Activated naive CD4-positive, alpha-beta T cell treated with anti-CD3 and anti-CD28 coated beads, Interleukin-2, amount 50 U/mL, for 72 hours (primary cell): Measurements from ENCODE around the gene FBXL7. TPM values are rescaled to one million over a fixed set of nuclear protein-coding genes. Genes with fewer than 3 reads are reported as not detected.

Experiments
- ATAC-seq, 2 donors: fragments of 150-1000 bp; cut with Tn5 transposase; 2 replicates each; pipeline ENCODE4 v1.10.0; 2021; ENCODE audit warnings: mild to moderate bottlenecking in 2 of 2, moderate library complexity in 2 of 2
- DNase-seq, 2 donors: peaks; one replicate each; pipeline ENCODE4 v3.0.0; 2021 to 2022; ENCODE audit warnings: low spot score in 2 of 2
- H3K27ac Mint-ChIP-seq, 2 donors: one replicate each; pipeline ENCODE4 v1.8.0; 2022; ENCODE audit warnings: mild to moderate bottlenecking in 2 of 2, mixed read lengths in 2 of 2
- H3K36me3 Mint-ChIP-seq, 2 donors: one replicate each; pipeline ENCODE4 v1.8.0; 2022; ENCODE audit warnings: mixed read lengths in 2 of 2
- H3K9me3 Mint-ChIP-seq, 2 donors: one replicate each; pipeline ENCODE4 v1.8.0; 2022; ENCODE audit warnings: mixed read lengths in 2 of 2
- total RNA-seq, 2 donors: library from RNA; stranded (reverse); gene quantifications; one replicate each; pipeline ENCODE4 v1.2.3, GENCODE V29; 2022

FBXL7 gene
- total RNA-seq, 2 donors from 2014 or later, result not detected

- no peak for ATAC-seq
- H3K36me3 Mint-ChIP-seq, result no peaks in the 10 kb centered on the region
Measured at GRCh38 chr5:15887093-15887492, 387.1 kb downstream of the FBXL7 start.

DNA sequence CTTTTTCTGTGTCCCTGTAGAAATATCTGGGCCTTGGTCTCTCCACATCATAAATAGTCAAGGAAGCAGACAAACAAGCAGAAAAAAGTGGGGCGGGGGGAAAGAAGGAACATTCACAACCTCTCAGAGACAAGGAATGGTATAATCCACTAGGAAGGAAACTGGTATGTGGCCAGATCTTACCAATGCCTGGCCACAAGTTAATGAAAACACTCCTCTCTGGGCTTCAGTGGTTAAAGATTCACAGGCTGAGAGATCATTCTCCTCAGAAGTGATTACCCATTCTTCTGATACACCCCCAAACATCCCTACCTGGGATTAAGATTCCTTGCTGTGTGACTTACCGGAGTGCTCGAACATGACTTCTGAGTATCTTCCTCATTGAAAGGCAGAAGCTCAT, 389.0 kb downstream of the FBXL7 start:
- ATAC-seq (no peak), DNase-seq (no peak)
- H3K9me3 Mint-ChIP-seq, result peaks cover 3 to 11% of the 10 kb centered on the region in 2 donors
- no peaks in the 10 kb centered on the region for H3K36me3 Mint-ChIP-seq
- H3K27ac Mint-ChIP-seq, result no peak overlapping the region

More at GRCh38 chr5:15887093-15887492, 387.1 kb downstream of the FBXL7 start:
- H3K9me3 Mint-ChIP-seq, result peaks cover 3 to 11% of the 10 kb centered on the region in 2 donors
- H3K27ac Mint-ChIP-seq, result no peak overlapping the region
- no peak for DNase-seq

DNA sequence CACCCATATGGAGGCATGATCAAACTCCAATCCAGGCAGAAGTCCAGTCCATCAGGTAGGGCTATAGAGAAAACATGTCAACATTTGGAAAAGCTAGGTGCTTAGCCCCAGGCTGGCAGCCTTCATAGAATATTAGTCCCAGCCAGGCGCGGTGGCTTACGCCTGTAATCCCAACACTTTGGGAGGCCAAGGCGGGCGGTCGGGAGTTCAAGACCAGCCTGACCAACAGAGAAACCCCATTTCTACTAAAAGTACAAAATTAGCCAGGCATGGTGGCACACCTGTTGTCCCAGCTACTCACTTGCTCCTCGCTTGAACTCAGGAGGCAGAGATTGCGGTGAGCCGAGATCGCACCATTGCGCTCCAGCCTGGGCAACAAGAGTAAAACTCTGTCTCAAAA, 393.9 kb downstream of the FBXL7 start:
- H3K9me3 Mint-ChIP-seq, result peaks cover 0 to 13% of the 10 kb centered on the region in 2 donors
- H3K27ac Mint-ChIP-seq, result no peak overlapping the region
- H3K36me3 Mint-ChIP-seq, result no peaks in the 10 kb centered on the region
- ATAC-seq (no peak), DNase-seq (no peak)

GRCh38 chr5:15897656-15898055, 397.7 kb downstream of the FBXL7 start:
- no peaks in the 10 kb centered on the region for H3K36me3 Mint-ChIP-seq
- no peak for ATAC-seq

DNA sequence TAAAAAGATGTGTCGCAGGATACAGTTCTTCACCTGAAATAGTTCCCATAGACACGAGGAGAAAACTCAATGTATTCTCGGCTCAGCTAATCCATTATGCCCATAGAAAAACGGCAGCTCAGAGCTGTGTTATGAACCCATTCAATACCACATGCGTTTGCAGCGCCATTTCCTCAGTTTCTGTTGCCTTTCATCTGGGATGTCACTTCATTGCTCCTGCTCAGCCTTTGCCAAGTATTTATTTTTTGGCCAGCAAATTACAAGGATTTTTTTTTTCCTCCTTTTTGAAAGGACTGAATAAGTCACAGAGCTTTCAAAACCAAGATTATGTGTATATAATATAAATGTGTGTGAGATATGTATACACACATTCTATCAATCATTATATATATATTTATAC, 398.7 kb downstream of the FBXL7 start:
- no peak for DNase-seq
- peaks cover 3 to 6% of the 10 kb centered on the region in 2 donors for H3K9me3 Mint-ChIP-seq
- no peak overlapping the region for H3K27ac Mint-ChIP-seq
- ATAC-seq, result no peak
- no peaks in the 10 kb centered on the region for H3K36me3 Mint-ChIP-seq

More at GRCh38 chr5:15897656-15898055, 397.7 kb downstream of the FBXL7 start:
- Mint-ChIP-seq H3K9me3 (peaks cover 3 to 6% of the 10 kb centered on the region in 2 donors), H3K27ac (no peak overlapping the region)
- DNase-seq, result no peak

GRCh38 chr5:15899481-15899880, 399.5 kb downstream of the FBXL7 start:
- Mint-ChIP-seq H3K9me3 (peaks cover 3 to 6% of the 10 kb centered on the region in 2 donors), H3K36me3 (no peaks in the 10 kb centered on the region), H3K27ac (no peak overlapping the region)
- no peak for ATAC-seq
- no peak for DNase-seq

GRCh38 chr5:15901151-15901550, 401.2 kb downstream of the FBXL7 start:
- Mint-ChIP-seq H3K36me3 (no peaks in the 10 kb centered on the region), H3K27ac (no peak overlapping the region), H3K9me3 (peaks cover 3 to 6% of the 10 kb centered on the region in 2 donors)
- no peak for DNase-seq
- ATAC-seq, result no peak

DNA sequence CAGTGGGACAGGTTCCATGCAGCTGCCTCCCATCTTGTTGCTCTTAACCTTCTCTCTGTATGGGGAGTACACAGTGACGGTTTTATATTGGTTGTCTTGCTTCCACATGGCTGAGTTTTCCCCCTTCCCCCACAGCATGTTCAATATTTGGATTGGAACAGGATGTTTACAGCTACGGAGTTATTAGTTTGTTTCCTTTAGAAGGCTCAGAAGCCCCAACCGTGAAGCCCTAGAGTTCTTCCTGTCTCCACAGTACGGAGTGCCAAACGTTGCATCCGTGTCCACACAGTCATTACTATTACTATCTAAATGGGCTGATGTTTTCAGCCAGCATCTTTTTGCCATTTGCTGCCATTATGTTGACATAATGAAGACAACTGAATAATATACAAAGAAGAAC, 402.1 kb downstream of the FBXL7 start:
- DNase-seq (no peak), ATAC-seq (no peak)
- H3K36me3 Mint-ChIP-seq, result no peaks in the 10 kb centered on the region
- peaks cover 3 to 6% of the 10 kb centered on the region in 2 donors for H3K9me3 Mint-ChIP-seq
- no peak overlapping the region for H3K27ac Mint-ChIP-seq

GRCh38 chr5:15904899-15905830, 405.2 kb downstream of the FBXL7 start:
- DNase-seq (no peak), ATAC-seq (no peak)
- Mint-ChIP-seq H3K9me3 (peaks cover 0 to 3% of the 10 kb centered on the region in 2 donors), H3K36me3 (no peaks in the 10 kb centered on the region), H3K27ac (no peak overlapping the region)

GRCh38 chr5:15914638-15915037, 414.7 kb downstream of the FBXL7 start:
- no peak overlapping the region for H3K27ac Mint-ChIP-seq
- H3K9me3 Mint-ChIP-seq, result peaks cover 4 to 6% of the 10 kb centered on the region in 2 donors
- H3K36me3 Mint-ChIP-seq, result no peaks in the 10 kb centered on the region
- no peak for ATAC-seq
- DNase-seq, result no peak

DNA sequence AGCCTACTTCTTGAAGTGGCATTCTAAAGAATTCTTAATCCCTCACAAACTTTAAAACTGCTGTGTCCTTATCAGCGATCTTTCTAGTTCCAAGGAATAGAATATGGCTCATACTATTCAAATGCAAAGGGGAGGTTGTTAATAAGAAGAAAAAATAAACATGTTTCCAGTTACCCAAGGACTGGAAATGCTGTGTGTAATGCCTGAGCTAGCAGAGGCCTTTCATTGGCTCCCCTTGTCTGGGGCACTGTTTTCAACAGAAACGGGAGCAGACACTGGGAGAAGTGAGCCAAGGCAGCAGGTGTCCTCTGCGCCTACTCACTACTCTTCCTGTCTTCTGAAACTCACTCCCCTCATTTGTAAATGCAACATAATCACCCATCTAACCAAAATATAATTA, 426.6 kb downstream of the FBXL7 start:
- Mint-ChIP-seq H3K9me3 (no peaks in the 10 kb centered on the region), H3K36me3 (no peaks in the 10 kb centered on the region), H3K27ac (no peak overlapping the region)
- ATAC-seq (no peak), DNase-seq (no peak)

- no peaks in the 10 kb centered on the region for H3K36me3 Mint-ChIP-seq
Measured at GRCh38 chr5:15927710-15928380, 427.9 kb downstream of the FBXL7 start.

DNA sequence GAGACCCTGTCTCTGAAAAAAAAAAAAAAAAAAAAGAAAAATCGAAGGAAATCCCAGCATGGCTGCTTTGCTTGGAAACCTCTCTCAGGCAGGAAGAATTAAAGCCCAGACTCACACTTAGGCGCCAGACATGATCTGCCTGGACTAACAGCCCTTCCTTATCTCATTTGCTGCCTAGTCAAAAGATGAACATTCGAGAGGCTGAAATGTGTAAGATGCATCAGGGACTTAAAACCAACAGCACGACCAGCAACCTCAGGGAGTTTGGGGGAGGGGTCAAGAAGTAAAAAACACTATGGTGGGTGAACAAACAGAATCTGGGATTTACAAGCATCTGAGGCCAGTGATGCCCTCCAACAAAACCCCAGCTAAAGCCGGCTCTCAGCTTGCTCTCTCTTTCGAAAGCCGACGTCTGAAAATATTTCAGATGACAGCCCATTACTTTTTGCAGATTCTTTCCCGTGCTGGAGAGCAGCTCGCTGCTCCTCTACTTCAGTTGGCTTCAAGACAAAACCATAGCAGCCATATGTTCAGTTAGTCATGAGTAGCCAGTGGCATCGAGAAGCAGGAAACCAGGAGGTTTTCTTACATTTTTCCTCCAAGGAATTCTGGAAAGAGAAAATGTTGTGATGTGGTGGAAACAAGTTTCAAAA, 429.8 kb downstream of the FBXL7 start:
- no peaks in the 10 kb centered on the region for H3K9me3 Mint-ChIP-seq
- no peak for ATAC-seq
- H3K27ac Mint-ChIP-seq, result no peak overlapping the region

More at GRCh38 chr5:15927710-15928380, 427.9 kb downstream of the FBXL7 start:
- ATAC-seq, result no peak
- Mint-ChIP-seq H3K27ac (no peak overlapping the region), H3K9me3 (no peaks in the 10 kb centered on the region)
- no peak for DNase-seq

DNA sequence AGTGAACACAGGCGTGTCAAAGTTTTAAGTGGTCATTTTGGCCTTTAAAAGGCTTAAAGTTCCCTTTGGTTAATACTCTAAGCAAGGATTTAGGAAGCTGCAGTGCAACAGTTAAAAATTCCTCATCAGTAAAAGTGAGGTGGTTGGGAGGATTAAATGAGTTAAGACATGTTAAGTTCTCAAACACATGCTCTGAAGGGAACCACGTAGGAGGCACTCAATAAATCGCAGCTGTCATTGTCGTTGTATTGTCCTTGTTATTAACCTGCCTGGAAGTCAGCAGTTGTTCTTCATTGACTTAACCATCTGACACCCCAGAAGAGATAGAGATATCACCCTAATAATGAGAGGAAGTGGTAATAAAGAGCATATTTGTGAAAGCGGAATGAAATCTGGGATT, 432.1 kb downstream of the FBXL7 start:
- no peaks in the 10 kb centered on the region for H3K9me3 Mint-ChIP-seq
- DNase-seq (no peak), ATAC-seq (no peak)
- no peaks in the 10 kb centered on the region for H3K36me3 Mint-ChIP-seq
- H3K27ac Mint-ChIP-seq, result no peak overlapping the region

More for the DNA sequence above, 429.8 kb downstream of the FBXL7 start:
- no peak for DNase-seq
- H3K36me3 Mint-ChIP-seq, result no peaks in the 10 kb centered on the region

GRCh38 chr5:15933259-15934207, 433.6 kb downstream of the FBXL7 start:
- no peak for ATAC-seq
- peaks cover 0 to 14% of the 10 kb centered on the region in 2 donors for H3K9me3 Mint-ChIP-seq
- no peak for DNase-seq
- no peaks in the 10 kb centered on the region for H3K36me3 Mint-ChIP-seq
- H3K27ac Mint-ChIP-seq, result no peak overlapping the region
